Measurements from ENCODE around the gene FAM13A. TPM values are rescaled to one million over a fixed set of nuclear protein-coding genes. Genes with fewer than 3 reads are reported as not detected.

The FAM13A gene
- total and polyA plus RNA-seq, 2 experiments from 2014 or later = 23.3 to 43.8 TPM

- no peak for DNase-seq (ENCODE audit: low read depth in 1 of 2, low spot score in 1 of 2)
- Histone ChIP-seq H3K27me3 (no peaks in the 10 kb centered on the region), H3K9me3 (ENCODE audit: low read depth) (no peaks in the 10 kb centered on the region), H3K4me3 (no peak overlapping the region), H3K36me3 (peaks cover 58% of the 10 kb centered on the region), H3K4me1 (ENCODE audit: low read depth) (no peaks in the 10 kb centered on the region), H3K27ac (no peak overlapping the region)
- TF ChIP-seq, protein P1, sequence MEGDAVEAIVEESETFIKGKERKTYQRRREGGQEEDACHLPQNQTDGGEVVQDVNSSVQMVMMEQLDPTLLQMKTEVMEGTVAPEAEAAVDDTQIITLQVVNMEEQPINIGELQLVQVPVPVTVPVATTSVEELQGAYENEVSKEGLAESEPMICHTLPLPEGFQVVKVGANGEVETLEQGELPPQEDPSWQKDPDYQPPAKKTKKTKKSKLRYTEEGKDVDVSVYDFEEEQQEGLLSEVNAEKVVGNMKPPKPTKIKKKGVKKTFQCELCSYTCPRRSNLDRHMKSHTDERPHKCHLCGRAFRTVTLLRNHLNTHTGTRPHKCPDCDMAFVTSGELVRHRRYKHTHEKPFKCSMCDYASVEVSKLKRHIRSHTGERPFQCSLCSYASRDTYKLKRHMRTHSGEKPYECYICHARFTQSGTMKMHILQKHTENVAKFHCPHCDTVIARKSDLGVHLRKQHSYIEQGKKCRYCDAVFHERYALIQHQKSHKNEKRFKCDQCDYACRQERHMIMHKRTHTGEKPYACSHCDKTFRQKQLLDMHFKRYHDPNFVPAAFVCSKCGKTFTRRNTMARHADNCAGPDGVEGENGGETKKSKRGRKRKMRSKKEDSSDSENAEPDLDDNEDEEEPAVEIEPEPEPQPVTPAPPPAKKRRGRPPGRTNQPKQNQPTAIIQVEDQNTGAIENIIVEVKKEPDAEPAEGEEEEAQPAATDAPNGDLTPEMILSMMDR (IDR thresholded peaks at IDR 0.05; ENCODE audit: low read depth, low read length) = no peak
Observed at GRCh38 chr4:88725986-88726385, 331.0 kb downstream of the FAM13A start.

- Histone ChIP-seq H3K27ac (peak overlapping the region; percentile 49), H3K27me3 (no peaks in the 10 kb centered on the region), H3K4me3 (no peak overlapping the region), H3K4me1 (ENCODE audit: low read depth) (no peaks in the 10 kb centered on the region), H3K9me3 (ENCODE audit: low read depth) (no peaks in the 10 kb centered on the region), H3K36me3 (peaks cover 50% of the 10 kb centered on the region)
- TF ChIP-seq, protein P1 (IDR thresholded peaks at IDR 0.05; ENCODE audit: low read depth, low read length) = no peak
- no peak for DNase-seq (ENCODE audit: low read depth in 1 of 2, low spot score in 1 of 2)
Observed at GRCh38 chr4:88725143-88725542, 331.8 kb downstream of the FAM13A start.

DNA sequence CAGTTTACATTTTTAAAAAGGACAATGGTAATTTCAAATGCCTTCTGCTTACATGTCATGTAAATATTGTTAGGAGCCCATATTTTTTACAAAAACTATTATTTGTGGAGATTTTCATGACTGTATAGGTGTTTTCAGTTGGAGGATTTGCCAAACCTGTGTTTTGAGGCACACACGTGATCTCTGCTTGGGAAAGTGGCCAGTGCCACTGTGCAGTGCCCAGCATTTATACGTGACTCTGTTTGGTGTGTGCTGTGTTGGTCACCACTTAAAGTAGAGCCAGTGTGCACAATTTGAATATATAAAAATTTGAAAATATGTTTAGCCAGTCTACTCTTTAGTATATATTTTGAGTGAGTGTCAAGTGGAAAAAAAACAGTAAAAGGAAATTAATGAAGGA is 332.6 kb downstream of the FAM13A start:
- Histone ChIP-seq H3K27me3 (no peaks in the 10 kb centered on the region), H3K4me1 (ENCODE audit: low read depth) (no peaks in the 10 kb centered on the region), H3K4me3 (no peak overlapping the region), H3K9me3 (ENCODE audit: low read depth) (no peaks in the 10 kb centered on the region), H3K36me3 (peaks cover 43% of the 10 kb centered on the region), H3K27ac (peak overlapping the region; percentile 49)
- TF ChIP-seq, protein P1 (IDR thresholded peaks at IDR 0.05; ENCODE audit: low read depth, low read length) = no peak
- no peak for DNase-seq (ENCODE audit: low read depth in 1 of 2, low spot score in 1 of 2)

GRCh38 chr4:88722828-88723227 is 334.2 kb downstream of the FAM13A start:
- H3K4me1 ChIP-seq (ENCODE audit: low read depth) = no peaks in the 10 kb centered on the region
- peak overlapping the region; percentile 46 for H3K27ac ChIP-seq
- H3K27me3 ChIP-seq = no peaks in the 10 kb centered on the region
- no peak overlapping the region for H3K4me3 ChIP-seq
- TF ChIP-seq, protein P1 (IDR thresholded peaks at IDR 0.05; ENCODE audit: low read depth, low read length) = no peak
- H3K36me3 ChIP-seq = peaks cover 29% of the 10 kb centered on the region
- H3K9me3 ChIP-seq (ENCODE audit: low read depth) = no peaks in the 10 kb centered on the region
- DNase-seq (ENCODE audit: low read depth in 1 of 2, low spot score in 1 of 2) = no peak

GRCh38 chr4:88722276-88722780 is 334.7 kb downstream of the FAM13A start:
- peak overlapping the region; percentile 46 for H3K27ac ChIP-seq
- TF ChIP-seq, protein P1 (IDR thresholded peaks at IDR 0.05; ENCODE audit: low read depth, low read length) = no peak
- H3K9me3 ChIP-seq (ENCODE audit: low read depth) = no peaks in the 10 kb centered on the region
- H3K4me1 ChIP-seq (ENCODE audit: low read depth) = no peaks in the 10 kb centered on the region
- peaks cover 24% of the 10 kb centered on the region for H3K36me3 ChIP-seq
- H3K27me3 ChIP-seq = no peaks in the 10 kb centered on the region
- DNase-seq (ENCODE audit: low read depth in 1 of 2, low spot score in 1 of 2) = no peak
- H3K4me3 ChIP-seq = no peak overlapping the region

All from cardiac muscle cell (in vitro differentiated cells and primary cell).